Cortex of kidney (tissue), 1 donor: ENCODE data around the gene HAPSTR1.
"Not testable (repeated sequence)": the region's sequence is repeated elsewhere in the genome, so short reads cannot be mapped to it uniquely, and the experiment has no call there.

Experiments used
- DNase-seq: peaks from one replicate; lab custom pipeline; 2025; lab: John Stamatoyannopoulos, UW

Gene HAPSTR1, protein sequence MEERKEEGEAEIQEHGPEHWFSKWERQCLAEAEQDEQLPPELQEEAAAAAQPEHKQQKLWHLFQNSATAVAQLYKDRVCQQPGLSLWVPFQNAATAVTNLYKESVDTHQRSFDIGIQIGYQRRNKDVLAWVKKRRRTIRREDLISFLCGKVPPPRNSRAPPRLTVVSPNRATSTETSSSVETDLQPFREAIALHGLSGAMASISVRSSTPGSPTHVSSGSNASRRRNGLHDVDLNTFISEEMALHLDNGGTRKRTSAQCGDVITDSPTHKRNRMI

GRCh38 chr16:9090960-9091866 lies at the start of gene HAPSTR1:
Gene HAPSTR1 (plus strand): TSS chr16:9091644. CDS start chr16:9092045, 401 bp downstream.
- peak; percentile 92 for DNase-seq

GRCh38 chr16:9042533-9042932 lies 48.9 kb upstream of the HAPSTR1 start:
- DNase-seq: no peak

DNA sequence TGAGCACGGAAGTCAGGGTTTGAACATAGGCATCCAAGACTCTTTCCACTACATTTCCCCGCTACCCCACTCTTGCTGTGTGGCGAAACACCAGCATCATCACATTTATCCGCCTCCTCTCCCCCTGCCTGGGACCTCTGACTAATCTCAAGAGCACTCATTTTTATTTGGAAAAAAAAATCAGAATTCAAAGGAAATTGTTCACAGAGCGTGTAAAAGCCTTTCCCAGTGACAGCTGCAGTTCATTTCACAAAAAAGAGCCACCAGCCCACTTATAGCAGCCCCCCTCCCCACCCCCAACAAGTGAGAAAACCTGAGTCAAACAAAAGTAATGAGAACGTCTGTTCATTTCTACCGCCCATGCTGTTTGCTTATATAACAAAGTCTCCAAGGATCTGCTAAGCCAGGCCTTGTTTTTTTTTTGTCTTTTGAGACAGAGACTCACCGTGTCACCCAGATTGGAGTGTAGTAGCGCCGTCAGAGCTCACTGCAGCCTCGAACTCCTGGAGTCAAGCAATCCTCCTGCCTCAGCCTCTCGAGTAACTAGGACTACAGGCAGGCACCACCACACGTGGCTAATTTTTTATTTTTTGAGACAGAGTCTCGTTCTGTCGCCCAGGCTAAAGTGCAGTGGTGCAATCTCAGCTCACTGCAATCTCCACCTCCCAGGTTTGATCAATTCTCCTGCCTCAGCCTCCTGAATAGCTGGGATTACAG lies 48.3 kb upstream of the HAPSTR1 start:
- DNase-seq: no peak

DNA sequence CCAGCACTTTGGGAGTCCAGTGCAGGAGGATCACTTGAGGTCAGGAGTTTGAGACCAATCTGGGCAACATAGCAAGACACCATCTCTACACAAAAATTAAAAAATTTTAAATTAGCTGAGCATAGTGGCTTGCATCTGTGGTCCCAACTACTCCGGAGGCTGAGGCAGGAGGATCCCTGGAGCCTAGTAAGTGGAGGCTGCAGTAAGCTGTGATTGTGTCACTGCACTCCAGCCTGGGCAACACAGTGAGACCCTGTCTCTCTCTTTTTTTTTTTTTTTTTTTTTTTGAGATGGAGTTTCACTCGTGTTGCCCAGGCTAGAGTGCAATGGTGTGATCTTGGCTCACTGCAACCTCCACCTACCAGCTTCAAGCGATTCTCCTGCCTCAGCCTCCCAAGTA lies 45.9 kb upstream of the HAPSTR1 start:
- DNase-seq: not testable (repeated sequence)

- no peak for DNase-seq
Measured at GRCh38 chr16:9046667-9047055, 44.8 kb upstream of the HAPSTR1 start.

- DNase-seq: no peak
Measured at GRCh38 chr16:9047689-9048301, 43.6 kb upstream of the HAPSTR1 start.

- no peak for DNase-seq
Measured at GRCh38 chr16:9048302-9048700, 43.1 kb upstream of the HAPSTR1 start.

DNA sequence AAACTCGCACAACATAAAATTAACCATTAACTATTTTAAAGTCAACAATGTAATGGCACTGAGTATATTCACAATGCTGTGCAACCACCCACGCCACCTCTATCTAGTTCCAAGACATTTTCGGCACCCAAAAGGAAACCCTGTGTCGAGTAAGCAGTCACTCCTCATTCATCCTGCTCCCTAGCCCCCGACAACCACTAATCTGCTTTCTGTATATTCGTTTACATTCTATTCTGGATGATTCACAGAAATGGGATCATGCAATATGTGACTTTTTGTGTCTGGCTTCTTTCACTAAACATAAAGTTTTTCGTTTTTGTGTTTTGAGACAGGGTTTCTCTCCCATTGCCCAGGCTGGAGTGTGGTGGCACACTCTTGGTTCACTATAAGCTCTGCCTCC lies 42.2 kb upstream of the HAPSTR1 start:
- DNase-seq: no peak

- DNase-seq: no peak
Measured at GRCh38 chr16:9050102-9050830, 41.2 kb upstream of the HAPSTR1 start.

DNA sequence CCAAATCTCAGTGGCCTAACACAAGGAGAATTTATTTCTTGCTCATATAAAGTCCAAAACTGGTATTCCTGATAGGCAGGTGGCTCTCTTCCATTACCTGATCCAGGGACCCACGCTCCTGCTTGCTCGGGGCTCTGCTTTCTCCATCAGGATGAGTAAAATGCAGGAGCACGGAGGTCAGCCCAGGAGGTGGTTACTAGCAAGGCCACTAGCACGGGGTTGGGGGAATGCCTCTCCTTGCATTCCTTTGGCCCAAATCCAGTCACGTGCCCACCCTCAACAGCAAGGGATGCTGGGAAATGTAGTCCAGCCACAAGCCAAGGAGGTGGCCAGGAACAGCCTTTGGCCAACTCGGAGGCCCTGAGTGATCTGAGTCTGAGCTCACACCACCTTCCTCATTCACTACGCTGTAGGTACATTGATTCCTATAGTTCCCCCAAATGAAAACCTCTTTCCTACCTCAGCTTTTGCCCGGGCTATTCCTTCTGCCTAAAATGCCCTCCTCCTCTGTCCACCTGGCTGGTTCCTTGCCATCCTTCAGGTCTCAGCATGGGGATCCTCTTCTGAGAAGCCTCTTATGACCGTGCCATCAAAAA lies 38.3 kb upstream of the HAPSTR1 start:
- DNase-seq: no peak

DNA sequence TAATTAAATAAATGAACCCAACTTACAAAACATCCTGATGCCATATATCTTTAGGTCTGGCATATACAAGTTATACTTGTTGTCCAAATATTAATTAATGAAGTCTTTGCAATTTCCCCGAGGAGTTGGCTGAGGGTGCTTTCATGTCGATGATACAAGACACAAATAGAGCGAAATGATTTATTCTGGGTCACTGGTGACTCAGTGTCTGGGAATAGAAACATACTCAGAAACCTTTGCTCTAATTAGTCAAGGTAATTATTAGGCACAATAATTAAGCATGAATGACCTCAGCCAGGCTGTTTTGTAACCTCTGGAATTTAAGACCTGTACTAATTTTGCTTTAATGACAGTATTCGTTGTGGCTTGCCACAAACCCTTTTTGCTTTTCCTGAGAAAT lies 37.0 kb upstream of the HAPSTR1 start:
- no peak for DNase-seq

GRCh38 chr16:9055115-9055514 lies 36.3 kb upstream of the HAPSTR1 start:
- DNase-seq: no peak

GRCh38 chr16:9055661-9056060 lies 35.8 kb upstream of the HAPSTR1 start:
- no peak for DNase-seq

DNA sequence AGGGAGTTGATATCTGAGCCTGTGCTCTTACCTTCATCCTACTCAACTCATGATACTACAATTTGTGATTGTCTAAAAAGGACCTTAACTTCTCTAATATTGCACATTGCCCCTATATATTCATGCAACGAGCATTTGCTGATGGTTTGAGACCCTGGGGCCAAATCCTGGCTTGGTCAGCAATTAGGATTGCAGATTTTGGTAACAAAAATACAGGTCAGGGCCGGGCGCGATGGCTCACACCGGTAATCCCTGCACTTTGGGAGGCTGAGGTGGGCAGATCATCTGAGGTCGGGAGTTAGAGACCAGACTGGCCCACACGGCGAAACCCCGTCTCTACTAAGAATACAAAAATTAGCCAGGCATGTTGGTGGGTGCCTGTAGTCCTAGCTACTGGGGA lies 35.4 kb upstream of the HAPSTR1 start:
- no peak for DNase-seq

GRCh38 chr16:9058211-9058610 lies 33.2 kb upstream of the HAPSTR1 start:
- DNase-seq: no peak

DNA sequence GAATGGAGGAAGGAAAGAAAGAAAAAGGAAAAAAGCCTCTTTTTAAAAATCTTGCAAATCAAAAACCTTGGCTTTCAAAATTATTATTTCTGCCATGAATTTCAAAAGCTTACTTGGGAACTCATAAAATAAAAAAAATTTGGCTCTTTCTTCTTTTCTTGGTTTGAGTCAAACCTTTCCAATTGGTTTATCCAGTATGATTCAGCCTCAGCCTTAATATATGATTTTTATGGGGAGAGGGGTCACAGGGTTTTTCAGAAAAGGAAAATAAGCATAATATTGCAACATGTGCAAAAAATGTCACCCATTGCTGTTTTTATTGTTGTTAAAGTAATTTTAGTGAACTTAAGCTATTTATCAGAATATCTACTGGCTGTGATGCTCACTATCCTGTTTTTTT lies 31.2 kb upstream of the HAPSTR1 start:
- no peak for DNase-seq

DNA sequence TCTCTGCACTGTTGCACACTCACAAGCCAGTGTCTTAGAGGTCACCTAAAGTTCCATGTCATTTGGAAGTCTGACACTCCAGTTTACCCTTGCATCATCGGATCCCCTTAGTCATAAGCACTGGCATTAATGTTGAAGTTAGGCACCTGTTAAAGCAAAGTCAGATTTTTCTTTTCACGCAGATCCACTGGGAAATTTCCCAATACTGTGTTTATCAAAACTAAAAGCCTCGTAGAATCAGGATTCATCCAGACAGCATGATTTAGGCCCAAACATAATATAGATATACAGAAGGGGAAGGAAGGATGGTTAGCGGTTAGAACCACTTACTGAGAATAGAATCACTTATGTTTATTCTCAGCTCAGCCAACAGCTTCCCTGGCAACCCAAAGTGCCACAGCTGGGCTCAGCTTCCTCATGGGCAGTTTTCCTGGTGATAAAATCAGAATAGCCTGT lies 30.1 kb upstream of the HAPSTR1 start:
- no peak for DNase-seq

- DNase-seq: no peak
Measured at GRCh38 chr16:9062301-9062700, 29.1 kb upstream of the HAPSTR1 start.

GRCh38 chr16:9065077-9065476 lies 26.4 kb upstream of the HAPSTR1 start:
- no peak for DNase-seq

DNA sequence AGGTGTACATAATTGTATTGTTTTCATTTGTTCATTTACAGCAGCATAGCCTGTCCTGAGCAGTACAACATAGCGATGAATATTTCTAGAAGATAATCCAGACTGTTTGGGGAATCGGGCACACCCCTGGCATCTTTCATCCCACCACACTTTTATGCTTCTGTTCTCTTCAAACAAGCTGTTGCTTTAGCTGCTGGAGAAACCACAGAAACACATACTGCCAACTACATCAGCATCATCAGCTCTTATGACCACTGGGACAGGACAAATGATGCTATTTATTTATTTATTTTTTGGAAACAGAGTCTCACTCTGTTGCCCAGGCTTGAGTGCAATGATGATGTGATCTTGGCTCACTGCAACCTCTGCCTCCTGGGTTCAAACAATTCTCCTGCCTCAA lies 22.6 kb upstream of the HAPSTR1 start:
- DNase-seq: no peak

GRCh38 chr16:9070254-9070653 lies 21.2 kb upstream of the HAPSTR1 start:
- no peak for DNase-seq
